ENCODE data around the gene F2R.
"Not testable (repeated sequence)": the region's sequence is repeated elsewhere in the genome, so short reads cannot be mapped to it uniquely, and the experiment has no call there.

The F2R gene

DNA sequence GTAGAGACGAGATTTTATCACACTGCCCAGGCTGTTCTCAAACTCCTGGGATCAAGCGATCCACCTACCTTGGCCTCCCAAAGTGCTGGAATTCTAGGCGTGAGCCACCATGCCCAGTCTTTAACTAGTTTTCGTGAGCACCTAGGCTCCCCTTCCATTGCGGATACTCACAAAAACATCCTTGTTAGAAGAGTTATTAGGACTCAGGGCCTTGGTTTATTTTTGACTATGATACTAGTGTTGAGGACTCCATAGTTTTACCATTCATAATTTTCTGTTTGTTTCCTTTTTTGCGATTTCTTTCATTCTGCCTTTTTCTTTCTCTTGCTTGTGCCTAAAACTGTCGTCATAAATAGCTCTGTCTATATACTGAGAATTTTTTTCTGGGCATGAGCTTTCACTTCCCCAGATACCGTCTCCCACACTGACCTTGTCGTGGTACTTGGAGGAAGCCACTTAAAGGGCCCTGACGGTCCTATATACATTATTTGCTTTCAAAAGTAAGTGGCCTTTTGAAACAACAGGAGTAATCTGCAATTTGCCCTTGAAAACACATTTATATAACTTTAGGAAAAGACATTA is 5.2 kb downstream of the F2R start:
- no peak for DNase-seq

DNA sequence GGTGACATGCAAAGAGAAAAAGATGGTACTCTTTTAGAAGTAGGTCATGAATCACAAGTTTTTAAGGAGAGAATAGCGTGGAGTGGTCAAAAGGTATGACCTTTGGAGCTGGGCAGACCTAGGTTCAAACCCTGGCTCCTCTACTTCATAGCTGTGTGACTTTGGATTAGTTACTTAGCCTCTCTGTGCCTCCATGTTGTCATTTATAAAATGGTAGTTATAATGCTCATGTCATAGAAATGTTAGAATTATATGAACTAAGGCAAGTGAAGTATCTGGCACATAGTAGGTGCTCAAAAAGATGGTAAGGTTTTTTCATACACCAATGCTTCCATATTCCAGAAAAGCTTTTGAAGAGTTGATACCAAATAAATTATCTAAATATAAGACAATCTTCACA is 7.3 kb downstream of the F2R start:
- DNase-seq = no peak

DNA sequence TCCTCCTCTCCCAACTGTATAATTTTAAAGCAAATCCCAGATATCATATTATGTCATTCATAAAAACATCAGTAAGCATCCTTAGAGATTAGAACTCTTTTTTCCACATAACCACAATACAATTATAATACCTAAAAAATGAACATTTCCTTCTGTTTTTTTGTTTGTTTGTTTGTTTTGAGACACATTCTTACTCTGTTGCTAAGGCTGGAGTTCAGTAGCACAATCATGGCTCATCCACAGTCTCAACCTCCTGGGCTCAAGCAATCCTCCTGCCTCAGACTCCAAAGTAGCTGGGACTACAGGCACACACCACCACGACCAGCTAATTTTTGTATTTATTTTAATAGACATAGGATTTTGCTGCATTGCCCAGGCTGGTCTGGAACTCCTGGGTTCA is 8.0 kb downstream of the F2R start:
- DNase-seq = no peak

DNA sequence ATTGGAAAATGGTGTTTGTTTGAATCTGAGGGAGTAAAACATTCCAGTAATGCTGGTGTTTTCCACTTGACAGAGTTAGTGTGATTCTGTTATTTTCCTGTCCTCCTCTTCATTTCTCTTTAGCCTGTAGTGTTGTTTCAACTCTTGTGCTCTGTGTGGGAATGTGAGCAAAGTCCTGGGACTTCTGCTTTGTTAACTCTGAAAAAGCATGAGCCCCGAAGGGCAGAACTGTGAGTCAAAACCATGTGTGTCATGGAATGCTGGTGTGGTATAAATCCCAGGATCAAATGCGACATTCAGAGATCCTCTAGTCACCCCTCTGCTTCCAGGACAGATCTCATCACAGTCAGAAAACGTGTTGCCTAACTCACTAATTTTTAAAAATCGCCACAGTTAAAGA is 8.9 kb downstream of the F2R start:
- peak; percentile 77 for DNase-seq

DNA sequence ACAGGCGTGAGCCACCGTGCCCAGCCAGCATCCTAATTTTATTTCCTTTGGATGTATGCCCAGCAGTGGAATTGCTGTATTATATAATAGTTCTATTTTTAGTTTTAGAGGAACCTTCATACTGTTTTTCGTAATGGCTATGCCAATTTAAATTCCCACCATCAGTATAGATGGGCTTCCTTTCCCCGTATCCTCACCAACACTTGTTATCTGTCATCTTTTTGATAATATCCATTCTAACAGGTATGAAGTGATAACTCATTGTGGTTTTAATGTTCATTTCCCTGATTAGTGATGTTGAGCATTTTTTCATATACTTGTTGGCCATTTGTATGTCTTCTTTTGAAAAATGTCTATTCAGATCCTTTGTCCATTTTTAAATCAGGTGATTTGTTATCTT is 13.0 kb downstream of the F2R start:
- DNase-seq = no peak

DNA sequence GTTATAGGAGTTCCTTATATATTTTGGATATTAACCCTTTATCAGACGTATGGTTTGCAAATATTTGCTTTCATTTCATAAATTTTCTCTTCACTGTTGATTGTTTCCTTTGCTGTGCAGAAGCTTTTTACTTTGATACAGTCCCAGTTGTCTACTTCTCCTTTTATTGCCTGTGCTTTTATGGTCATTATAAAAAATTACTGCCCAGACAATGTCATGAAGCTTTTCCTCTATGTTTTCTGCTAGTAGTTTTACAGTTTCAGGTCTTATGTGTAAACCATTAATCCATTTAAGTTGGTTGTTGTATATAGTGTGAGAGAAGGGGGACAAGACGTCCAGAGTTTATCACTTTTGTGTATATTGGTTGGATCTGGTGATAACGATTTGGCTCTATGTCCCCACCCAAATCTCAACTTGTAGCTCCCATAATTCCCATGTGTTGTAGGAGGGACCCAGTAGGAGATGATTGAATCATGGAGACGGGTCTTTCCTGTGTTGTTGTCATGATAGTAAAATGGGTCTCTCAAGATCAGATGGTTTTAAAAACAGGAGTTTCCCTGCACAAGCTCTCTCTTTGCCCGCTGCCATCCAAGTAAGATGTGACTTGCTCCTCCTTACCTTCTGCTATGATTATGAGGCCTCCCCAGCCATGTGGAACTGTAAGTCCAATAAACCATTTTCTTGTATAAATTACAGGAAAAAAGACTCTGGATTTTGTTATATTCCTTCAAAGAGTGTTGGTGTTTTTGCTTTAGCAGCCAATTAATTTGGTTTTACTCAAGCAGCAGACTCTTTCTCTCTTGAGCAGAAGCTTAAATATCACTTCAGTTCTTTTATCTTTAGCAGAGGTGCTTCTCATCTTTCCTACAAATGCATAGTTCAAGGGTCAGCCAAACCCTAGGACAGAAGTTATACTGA is 13.7 kb downstream of the F2R start:
- no peak for DNase-seq

DNA sequence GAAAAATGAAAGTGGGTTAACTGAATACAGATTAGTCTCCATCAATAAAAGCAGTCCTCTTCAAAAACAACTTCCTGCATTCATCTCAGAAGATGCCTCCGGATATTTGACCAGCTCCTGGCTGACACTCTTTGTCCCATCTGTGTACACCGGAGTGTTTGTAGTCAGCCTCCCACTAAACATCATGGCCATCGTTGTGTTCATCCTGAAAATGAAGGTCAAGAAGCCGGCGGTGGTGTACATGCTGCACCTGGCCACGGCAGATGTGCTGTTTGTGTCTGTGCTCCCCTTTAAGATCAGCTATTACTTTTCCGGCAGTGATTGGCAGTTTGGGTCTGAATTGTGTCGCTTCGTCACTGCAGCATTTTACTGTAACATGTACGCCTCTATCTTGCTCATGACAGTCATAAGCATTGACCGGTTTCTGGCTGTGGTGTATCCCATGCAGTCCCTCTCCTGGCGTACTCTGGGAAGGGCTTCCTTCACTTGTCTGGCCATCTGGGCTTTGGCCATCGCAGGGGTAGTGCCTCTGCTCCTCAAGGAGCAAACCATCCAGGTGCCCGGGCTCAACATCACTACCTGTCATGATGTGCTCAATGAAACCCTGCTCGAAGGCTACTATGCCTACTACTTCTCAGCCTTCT is 16.6 kb downstream of the F2R start:
- no peak for DNase-seq

DNA sequence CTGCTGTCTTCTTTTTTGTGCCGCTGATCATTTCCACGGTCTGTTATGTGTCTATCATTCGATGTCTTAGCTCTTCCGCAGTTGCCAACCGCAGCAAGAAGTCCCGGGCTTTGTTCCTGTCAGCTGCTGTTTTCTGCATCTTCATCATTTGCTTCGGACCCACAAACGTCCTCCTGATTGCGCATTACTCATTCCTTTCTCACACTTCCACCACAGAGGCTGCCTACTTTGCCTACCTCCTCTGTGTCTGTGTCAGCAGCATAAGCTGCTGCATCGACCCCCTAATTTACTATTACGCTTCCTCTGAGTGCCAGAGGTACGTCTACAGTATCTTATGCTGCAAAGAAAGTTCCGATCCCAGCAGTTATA is 17.1 kb downstream of the F2R start:
- no peak for DNase-seq

DNA sequence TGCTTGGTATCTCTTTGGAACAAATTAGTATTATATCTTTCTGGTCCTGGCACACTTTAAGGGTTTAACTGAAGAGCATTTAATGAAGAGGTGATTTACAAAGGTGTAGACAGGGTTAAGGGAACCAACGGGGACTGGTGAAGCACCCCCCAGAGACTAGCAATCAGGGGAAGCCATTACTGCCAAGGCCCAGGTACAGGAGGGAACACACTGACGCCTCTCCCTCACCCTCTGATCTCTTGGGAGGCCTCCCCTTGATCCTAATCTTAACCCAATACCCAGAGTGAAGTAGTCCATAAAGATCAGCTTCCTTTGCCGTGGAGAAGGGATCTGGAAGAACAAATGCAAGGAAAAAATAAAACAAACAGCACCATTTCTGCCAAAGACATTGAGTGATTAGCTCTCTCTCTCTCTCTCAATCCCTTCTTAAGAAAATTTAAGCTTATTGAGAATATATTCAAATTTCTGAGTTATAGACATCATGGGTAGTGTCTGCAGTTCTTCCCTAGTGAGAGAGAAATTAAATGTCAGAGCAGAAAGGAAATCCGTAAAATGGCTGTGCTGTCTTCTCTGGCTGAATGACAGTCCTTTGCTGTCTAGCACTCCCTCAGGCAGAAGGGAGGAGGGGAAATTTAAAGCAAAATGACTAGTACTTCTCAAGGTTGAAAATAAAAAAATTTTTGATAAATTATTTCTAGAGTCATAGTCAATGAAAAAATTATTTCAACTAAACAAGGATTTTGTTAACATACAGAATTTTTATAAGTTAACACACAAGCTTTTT is 20.0 kb downstream of the F2R start:
- DNase-seq = no peak

DNA sequence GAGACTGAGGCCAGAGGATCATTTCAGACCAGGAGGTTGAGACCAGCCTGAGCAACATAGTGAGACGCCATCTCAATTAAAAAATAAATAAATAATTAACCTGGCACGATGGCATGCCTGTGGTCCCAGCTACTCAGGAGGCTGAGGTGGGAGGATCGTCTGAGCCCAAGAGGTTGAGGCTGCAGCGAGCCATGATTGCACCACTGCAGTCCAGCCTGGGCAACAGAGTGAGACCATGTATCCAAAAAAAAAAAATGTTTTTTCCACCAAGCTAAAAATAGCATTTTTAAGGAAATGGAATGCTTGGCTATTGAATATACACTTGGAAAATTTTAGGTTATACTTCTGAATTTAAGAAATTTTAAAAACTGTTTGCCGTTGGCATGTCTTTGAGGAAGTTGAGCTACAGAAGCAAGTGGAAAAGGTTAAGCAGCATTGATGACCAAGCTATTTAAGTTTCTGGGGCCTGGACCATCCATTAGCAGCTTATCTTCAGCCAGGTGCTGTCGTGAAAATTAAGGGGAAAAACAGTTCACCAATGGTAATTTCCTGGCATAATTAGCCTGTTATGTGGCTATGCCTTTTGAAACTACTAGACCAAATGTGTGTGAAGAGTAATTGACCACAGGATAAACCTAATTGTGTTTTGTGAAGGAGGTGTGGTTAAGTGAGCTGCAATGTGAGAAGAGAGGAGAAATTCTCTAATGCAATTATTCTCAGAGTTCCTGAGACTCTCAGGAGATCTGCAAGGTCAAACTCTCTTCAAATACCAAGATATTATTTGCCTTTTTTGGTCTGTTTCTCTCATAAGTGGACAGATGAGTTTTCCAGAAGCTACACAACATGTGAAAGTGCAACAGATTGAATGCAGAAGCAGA is 21.0 kb downstream of the F2R start:
- no peak for DNase-seq

DNA sequence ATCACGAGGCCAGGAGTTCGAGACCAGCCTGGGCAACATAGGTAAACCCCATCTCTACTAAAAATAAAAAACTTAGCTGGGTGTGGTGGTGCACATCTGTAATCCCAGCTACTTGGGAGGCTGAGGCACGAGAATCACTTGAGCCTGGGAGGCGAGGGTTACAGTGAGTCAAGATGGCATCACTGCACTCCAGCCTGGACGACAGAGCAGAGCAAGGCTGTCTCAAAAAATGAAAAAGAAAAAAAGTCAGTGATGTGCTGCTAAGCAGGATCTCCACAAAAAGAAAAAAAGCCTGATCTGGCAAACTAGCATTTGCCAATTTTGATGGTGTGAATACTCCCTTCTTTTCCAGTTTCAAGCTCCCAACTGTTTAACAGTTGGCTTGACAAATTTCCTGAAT is 21.9 kb downstream of the F2R start:
- no peak for DNase-seq

DNA sequence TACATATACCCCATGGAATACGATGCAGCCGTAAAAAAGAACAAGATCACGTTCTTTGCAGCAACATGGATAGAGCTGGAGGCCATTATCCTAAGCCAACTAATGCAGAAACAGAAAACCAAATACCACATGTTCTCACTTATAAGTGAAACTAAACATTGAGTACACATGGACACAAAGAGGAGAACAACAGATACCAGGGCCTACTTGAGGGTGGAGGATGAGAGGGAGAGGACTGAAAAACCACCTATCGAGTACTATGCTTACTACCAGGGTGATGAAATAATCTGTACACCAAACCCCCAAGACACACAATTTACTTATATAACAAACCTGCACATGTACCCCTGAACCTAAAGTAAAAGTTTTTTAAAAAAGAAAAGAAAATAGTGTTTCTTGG is 25.6 kb downstream of the F2R start:
- DNase-seq = not testable (repeated sequence)

DNA sequence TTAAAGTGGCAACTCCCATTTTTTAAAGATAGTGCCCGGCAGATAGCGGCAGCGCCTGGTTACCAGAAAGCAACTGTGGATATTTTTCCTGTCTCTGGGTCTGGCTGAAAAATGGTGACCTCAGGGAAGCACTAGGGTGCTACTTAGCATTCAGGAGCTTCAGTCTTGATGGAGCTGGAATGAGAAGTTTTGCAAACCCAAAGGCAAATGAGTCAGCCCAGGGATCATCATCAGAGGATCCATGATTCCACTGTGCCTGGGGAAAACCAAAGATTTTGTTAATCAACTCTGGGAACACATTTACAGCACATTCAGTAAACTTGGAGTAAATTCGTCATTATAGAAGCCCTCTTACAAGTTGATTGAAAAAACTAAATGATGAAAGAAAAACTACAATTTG is 26.7 kb downstream of the F2R start:
- DNase-seq = peak; percentile 64

DNA sequence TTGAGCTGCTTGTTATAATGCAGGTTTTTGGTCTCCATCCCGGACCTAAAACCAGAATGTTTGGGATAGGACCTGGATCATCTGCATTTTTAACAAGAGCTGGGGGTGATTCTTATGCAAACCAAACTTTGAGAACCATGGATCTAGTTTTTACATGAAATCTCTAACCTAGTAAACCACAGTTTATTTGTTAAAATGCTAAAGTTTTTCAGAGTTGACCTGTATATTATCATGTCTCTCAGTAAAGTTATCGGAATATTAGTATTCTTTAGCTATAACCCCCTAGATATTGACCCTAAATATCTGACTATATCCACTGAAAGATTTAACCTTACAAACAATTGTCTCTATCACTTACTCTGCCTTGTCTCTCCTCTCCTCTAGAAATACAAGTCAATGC is 28.7 kb downstream of the F2R start:
- no peak for DNase-seq

DNA sequence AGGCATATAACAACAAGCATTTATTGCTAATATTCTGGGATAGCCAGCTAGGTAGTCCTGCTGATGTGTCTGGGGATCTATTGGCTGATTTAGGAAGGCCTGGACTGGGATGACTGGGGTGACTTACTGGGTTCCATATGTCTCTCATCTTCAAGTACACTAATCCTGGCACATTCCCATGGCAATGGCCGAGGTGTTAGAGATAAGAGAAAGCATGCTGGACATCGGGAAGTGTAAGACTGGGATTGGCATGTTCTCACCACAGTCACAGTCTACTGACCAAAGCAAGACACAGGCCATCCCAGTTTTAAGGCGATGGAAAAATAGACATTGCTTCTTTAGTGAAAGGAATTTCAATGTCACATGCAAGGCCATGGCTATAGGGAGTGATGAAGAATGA is 29.7 kb downstream of the F2R start:
- DNase-seq = no peak

DNA sequence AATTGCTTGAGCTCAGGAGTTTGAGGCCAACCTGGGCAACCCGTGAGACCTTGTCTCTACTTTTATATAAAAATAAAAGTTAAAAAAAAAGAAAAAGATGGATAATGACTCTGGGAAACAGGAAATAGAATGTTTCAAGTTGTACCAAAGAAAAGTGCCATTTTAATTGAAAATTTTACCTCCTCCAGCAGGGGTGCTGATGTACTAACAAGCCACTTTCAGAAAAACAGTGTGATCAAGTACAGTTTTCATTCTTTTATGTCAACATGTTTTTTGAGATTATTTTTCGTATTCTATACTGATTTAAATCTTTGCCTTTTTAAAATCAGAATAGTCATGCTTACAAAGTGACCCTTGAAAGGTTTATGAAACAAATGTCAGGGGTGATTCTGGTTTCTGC is 30.8 kb downstream of the F2R start:
- DNase-seq = no peak

DNA sequence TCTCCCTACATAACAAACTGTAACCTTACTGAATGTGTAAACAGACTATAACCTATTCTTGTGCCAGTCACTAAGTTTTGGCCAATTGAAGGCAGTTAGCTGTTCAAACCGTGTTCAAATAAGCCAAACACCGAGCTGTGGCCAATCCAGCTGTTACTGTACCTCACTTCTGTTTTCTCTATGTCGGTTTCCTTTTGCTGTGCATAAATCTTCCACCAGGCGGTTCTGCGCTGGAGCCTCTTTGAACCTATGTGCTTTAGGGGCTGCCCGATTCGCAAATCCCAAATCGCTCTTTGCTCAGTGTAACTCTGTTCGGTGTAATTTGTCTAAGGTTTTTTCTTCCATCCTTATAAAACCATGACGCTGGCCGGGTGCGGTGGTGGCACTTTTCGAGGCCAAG is 31.8 kb downstream of the F2R start:
- no peak for DNase-seq

DNA sequence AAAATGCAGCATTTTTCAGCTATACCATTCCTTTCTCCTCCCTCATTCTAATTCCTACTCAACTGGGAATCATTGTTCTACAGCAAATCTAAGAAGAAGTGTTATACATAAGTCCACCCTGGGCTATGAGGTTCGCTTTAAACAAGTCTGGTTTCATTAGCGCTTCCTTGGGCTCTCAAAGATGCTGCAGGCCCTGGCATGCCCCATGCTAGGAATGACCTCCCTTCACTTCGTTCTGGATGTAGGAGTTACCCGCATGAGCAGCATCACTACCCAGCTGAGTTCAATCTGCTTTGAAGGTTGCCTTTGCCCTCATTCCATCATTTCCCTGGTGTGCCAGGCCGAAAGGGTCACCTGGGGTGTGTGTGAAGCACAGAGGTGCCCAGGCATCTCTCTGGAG is 35.4 kb downstream of the F2R start:
- DNase-seq = no peak

DNA sequence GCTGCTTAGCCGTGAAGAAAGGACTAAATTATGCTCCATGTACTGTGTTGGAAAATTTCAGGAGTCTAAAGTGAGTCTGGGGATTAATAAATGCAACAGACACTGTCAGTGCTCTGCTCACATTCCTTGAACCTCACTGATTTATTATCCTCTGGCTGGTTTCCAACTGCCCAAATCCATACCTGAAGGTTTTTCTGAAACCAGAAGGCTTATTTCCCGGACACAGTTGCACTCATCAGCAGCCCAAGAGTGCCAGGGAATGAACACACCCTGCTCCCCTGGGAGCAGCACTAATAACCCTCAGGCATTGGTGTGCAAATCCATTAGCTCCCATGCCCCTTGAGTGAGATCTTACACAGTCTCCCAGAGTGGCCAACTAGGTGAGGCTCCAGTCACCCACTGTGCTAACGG is 38.7 kb downstream of the F2R start:
- no peak for DNase-seq

DNA sequence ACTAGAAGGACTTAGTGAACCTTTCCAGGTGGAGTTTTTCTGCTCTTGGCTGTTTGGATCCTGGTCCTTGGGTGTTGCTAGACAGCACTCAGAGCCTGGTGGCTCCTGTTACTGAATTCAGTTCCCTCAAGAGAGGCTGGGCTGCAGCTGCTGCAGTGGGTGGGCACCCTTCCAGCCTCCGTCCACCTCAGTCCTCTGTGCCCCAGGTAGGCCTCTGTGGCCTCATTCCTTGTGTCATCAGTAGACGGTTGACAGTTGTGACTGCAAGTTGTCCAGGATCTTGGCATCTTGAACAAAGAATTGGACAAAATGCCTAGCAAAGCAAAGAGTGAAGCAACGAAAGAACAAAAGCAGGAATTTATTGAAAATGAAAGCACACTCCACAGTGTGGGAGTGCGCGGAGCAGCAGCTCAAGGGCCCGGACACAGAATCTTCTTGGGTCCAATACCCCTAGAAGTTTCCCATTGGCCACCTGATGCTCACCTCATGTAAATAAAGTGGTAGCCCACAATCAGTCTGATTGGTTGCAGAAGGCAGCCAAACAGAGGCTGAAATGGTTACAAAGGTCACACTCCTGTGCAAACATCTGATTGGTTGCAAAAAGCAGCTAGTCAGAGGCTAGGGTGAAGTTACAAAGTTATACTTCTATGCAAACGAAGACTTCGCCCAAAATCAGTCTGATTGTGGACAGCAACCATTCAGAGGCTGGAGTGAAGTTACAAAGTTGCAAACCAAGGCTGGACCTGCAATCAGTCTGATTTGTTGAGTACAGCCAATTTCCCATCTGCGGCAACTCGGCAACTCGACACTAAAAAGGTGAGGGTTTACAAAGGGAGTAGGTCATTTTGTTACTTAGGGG is 40.1 kb downstream of the F2R start:
- DNase-seq = no peak

DNA sequence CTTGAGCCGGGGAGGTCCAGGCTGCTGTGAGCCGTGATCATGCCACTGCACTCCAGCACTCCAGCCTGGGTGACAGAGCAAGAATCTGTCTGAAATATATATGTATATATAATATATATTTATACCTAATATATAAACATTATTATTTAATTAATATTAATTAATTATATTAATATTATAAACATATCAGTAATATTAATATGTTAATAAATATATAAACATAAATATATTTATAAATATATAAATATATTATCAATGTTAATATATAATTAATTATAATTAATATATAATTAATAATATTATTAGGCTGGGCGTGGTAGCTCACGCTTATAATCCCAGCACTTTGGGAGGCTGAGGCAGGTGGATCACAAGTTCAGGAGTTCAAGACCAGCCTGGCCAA is 41.1 kb downstream of the F2R start:
- DNase-seq = no peak
